Measurements from ENCODE around the gene NXNL1. TPM values are rescaled to one million over a fixed set of nuclear protein-coding genes. Genes with fewer than 3 reads are reported as not detected.

NXNL1 gene
- polyA plus RNA-seq, 3 donors, result 0.07 to 1.6 (median 1.6) TPM

Other genes with a start within 250 kb of the NXNL1 start
- 10 to 100 TPM; 41.1 to 61.7 (median 45.7) TPM for gene USE1, start 245.6 kb downstream of the NXNL1 start, polyA plus RNA-seq
- gene OCEL1, start 234.7 kb downstream of the NXNL1 start, polyA plus RNA-seq, result 10 to 100 TPM; 21.4 to 46.4 (median 30.6) TPM
- 10 to 100 TPM; 11.0 to 44.8 (median 30.2) TPM for gene NR2F6, start 215.0 kb downstream of the NXNL1 start, polyA plus RNA-seq
- 10 to 100 TPM in 2 of 3 donors, 1 to 10 TPM in 1; 2.5 to 28.0 (median 11.0) TPM for gene USHBP1, start 196.2 kb downstream of the NXNL1 start, polyA plus RNA-seq
- gene BABAM1, start 193.5 kb downstream of the NXNL1 start, polyA plus RNA-seq, result 10 to 100 TPM; 38.2 to 70.6 (median 65.2) TPM
- under 1 TPM; 0.08 to 0.70 (median 0.34) TPM for gene ANKLE1, start 179.0 kb downstream of the NXNL1 start, polyA plus RNA-seq
- gene ABHD8, start 157.5 kb downstream of the NXNL1 start, polyA plus RNA-seq, result 1 to 10 TPM; 7.1 to 9.2 (median 7.9) TPM
- gene MRPL34, start 155.1 kb downstream of the NXNL1 start, polyA plus RNA-seq, result 100 to 1,000 TPM in 2 of 3 donors, 10 to 100 TPM in 1; 97.5 to 156 (median 101) TPM
- 10 to 100 TPM; 19.7 to 90.1 (median 39.3) TPM for gene DDA1, start 151.4 kb downstream of the NXNL1 start, polyA plus RNA-seq
- gene ANO8, start 126.1 kb downstream of the NXNL1 start, polyA plus RNA-seq, result 10 to 100 TPM in 1 of 3 donors, 1 to 10 TPM in 2; 5.6 to 15.8 (median 6.3) TPM
- 10 to 100 TPM; 10.1 to 18.8 (median 13.6) TPM for gene GTPBP3, start 123.4 kb downstream of the NXNL1 start, polyA plus RNA-seq
- 100 to 1,000 TPM in 1 of 3 donors, 10 to 100 TPM in 2; 73.0 to 247 (median 78.6) TPM for gene PLVAP, start 83.6 kb downstream of the NXNL1 start, polyA plus RNA-seq
- not detected for gene CCDC194, start 66.7 kb downstream of the NXNL1 start, polyA plus RNA-seq
- 100 to 1,000 TPM in 2 of 3 donors, 10 to 100 TPM in 1; 51.3 to 220 (median 175) TPM for gene BST2, start 55.3 kb downstream of the NXNL1 start, polyA plus RNA-seq
- gene MVB12A, start 40.9 kb downstream of the NXNL1 start, polyA plus RNA-seq, result 10 to 100 TPM; 43.9 to 70.1 (median 66.4) TPM
- under 1 TPM; 0.06 to 0.59 (median 0.34) TPM for gene TMEM221, start 12.3 kb downstream of the NXNL1 start, polyA plus RNA-seq
- gene SLC27A1, start 9.6 kb upstream of the NXNL1 start, polyA plus RNA-seq, result 10 to 100 TPM; 12.3 to 30.6 (median 23.7) TPM
- gene PGLS, start 50.7 kb upstream of the NXNL1 start, polyA plus RNA-seq, result 100 to 1,000 TPM in 1 of 3 donors, 10 to 100 TPM in 2; 67.1 to 126 (median 86.4) TPM
- gene COLGALT1, start 94.7 kb upstream of the NXNL1 start, polyA plus RNA-seq, result 10 to 100 TPM; 21.5 to 68.3 (median 50.4) TPM
- gene UNC13A, start 227.4 kb upstream of the NXNL1 start, polyA plus RNA-seq, result 1 to 10 TPM in 1 of 3 donors, under 1 TPM in 2; 0.11 to 1.0 (median 0.15) TPM

All from adipose tissue (tissue), 3 donors.